ENCODE results near the gene EIF3A. TPM values are rescaled to one million over a fixed set of nuclear protein-coding genes. Genes with fewer than 3 reads are reported as not detected.

Gene EIF3A
- total RNA-seq, 1 donor from 2014 or later, result 88.2 TPM

DNA sequence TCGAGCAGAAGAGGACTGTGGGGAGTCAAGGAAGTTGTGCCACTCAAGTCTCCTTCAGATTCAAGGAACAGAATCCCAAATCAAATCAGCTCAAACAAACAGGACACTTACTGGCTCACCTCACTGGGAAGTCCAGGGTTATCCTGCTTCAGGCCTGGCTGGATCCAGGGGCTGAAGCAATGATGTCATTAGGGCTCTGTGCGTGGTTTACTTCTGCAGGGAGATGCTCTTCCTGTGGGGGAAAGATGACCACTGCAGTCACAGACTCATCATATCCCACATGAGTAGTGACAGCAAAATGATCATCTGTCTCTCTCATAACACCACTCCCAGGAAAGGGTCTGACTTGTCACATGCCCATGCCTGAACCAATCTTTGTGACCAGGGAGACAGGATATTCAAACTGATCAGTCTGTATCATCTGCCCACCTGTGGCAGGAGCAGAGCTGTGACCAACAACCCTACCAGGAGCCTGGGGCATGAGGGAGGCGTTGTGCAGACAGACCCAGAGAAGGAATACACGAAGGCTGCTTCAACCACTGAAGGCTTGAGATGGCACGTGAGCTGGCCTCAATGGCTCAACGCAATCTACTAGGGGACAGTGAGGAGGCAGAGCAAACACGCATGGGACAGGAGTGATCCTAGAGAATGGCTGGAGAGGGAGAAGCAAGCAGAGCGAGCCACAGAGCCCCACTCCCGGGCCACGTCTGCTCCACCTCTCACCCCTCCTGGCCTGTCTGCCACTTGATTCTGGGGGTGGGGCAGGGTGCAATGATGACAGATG lies 78.7 kb downstream of the EIF3A start:
- ATAC-seq, result no peak

DNA sequence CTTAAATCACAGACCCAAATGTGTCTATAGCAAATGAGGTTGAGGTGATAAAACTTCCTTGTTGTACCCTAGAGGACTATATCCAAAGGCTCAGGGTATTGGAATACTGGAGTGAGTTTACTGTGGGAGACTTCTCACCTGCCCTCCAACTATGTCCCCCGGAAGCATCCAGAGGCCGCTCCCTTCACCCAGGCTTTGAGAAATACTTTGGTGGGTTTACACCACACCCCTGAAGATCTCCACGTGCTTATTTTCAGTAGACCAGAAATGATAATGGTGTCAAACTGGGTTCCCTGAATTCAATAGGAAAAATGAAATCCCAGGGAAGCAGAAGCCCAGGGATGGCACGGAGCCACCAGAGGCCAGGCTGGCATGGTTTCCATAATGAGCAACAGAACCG lies 82.4 kb downstream of the EIF3A start:
- no peak for ATAC-seq

DNA sequence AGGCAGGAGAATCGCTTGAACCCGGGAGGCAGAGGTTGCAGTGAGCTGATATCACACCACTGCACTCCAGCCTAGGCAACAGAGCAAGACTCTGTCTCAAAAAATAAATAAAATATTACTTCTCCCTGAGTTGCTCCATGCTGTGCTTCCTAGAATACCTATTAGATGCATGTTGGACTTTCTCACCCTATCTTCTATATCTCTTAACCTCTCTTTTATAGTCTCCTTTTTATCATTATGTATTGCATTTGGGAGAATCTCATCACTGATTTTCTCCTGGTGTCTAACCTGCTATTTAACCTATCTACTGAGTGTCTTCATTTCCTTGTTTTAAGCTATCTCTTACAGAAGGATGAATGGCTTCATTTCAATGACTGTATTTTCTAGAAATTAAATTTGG lies 83.2 kb downstream of the EIF3A start:
- no peak for ATAC-seq

DNA sequence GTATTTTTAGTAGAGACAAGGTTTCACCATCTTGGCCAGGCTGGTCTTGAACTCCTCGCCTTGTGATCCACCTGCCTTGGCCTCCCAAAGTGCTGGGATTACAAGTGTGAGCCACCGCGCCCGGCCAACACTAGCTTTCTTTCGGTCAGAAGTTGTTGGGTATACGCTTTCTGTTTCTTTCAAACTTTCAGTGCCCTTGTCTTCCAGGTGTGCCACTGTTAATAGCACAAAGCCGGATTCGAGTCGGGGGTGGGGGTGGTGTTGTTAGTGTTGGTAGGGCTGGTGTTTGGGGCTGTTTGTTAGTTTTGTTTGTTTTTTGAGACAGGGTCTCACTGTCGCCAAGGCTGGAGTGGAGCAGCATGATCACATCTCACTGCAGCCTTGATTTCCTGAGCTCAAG lies 84.9 kb downstream of the EIF3A start:
- ATAC-seq, result no peak

DNA sequence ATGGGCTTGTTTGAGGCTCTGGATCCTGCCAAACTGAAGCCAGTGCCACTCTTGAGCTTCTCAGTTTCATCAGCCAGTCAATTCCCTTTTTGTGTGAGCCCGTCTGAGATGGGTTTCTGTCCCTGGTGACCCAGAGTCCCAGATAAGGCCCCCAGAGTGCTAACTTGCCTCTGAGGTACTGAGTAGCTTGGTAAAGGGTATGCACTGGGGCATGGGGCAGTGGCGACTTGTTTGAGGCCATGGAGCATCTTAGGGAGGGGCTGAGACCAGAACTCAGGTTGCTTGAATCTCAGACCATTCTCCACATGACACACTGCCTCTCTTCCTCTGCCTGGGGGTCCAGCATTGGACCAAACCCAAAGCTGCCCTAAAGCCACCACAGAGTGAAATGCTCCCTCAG lies 86.3 kb downstream of the EIF3A start:
- no peak for ATAC-seq

DNA sequence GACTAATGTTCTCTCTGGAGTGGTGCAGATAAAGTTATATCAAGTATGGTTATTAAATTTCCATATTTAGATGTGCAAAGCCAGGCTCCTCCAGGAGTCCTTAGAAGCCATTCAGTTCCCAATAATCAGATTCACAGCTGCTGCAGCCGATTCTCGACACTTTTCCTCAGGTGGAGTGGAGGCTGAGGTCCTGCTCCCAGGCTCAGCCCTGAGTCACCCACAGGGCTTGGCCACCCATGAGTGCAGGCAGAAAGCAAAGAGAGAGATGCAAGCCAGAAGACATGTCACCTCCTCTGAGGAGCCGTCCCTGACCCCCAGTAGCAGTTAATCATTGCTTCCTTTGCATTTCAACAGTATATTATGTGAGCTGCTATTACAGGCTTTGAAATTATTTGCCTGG lies 87.4 kb downstream of the EIF3A start:
- ATAC-seq, result no peak

DNA sequence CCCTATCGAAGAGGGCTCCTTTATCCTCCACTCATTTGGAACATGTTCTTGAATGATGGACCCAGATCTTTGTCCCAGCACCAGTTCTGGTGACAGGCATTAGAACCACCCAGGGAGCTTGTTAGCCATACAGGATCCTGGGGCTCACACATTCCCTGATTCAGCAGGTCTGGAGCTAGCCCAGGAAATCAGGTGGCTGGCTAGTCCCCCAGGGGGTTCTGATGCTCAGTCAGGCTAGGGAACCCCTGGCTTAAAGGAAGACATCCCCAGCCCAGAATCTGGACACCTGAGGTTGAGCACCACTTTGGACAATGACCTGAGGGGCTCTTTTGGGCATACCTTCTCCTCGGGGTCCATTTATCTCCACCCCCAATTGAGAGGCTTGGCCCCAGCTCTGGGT lies 88.1 kb downstream of the EIF3A start:
- ATAC-seq, result no peak

DNA sequence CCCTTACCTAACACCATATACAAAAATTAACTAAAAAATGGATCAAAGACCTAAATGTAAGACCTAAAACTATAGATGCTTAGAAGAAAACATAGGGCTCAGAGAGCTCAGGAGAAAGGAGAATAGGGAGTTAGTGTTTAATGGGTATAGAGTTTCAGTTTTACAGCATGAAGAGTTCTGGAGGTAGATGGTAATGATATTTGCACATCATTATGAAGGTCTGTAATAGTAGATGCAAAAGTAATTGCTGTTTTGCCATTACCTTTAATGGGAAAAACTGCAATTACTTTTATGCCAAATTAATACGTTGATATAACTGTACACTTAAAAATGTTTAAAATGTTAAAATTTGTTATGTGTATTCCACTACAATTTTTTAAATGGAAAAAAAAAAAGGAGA lies 90.3 kb downstream of the EIF3A start:
- ATAC-seq, result no peak

DNA sequence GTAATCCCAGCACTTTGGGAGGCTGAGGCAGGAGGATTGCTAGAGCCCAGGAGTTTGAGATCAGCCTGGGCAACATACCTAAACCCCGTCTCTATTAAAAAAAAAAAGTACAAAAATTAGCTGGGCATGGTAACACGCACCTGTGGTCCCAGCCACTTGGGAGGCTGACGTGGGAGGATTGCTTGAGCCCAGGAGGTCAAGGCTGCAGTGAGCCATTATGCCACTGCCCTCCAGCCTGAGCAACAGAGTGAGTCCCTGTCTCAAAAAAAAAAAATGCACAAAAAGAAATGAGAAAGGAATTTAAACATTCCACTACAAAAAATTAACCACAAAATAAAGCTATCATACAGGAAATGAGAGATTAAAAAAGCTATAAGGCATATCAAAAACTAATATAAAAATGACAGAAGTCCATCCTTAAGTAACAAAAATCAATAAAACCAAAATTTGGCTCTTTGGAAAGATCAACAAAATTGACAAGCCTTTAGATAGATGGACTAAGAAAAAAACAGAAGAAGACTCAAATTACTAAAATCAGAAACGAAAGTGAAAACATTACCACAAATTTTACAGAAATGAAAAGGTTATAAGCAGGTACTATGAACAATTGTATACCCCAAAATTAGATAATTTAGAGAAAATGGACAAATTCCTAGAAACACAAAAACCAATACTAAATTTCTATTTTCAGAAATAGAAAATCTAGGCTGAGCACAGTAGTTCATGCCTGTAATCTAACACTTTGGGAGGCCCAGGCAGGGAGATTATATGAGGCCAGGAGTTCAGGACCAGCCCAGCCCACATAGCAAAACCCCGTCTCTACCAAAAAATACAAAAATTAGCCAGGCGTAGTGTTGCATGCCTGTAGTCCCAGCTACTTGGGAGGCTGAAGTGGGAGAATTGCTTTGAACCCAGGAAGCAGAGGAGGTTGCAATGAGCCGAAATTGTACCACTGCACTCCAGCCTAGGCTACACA lies 93.5 kb downstream of the EIF3A start:
- no peak for ATAC-seq

DNA sequence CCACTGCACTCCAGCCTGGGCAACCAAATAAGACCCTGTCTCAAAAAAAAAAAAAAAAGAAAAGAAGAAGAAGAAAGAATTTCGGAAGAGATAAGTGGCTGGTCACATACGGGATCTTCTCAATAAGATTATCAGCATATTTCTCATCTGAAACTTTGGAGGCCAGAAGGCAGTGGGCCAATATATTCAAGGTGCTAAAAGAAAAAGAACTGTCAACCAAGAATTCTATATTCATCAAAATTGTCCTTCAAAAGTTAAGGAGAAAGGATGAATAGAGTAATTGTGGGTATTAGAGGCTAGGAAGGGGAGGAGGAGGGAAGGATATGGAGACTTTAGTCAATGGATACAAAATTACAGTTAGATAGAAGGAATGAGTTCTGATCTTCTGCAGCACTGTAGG lies 95.0 kb downstream of the EIF3A start:
- no peak for ATAC-seq

Other genes with a start within 250 kb of the EIF3A start
- gene NANOS1, start 51.1 kb downstream of the EIF3A start, total RNA-seq, result 1.3 TPM
- 38.3 TPM for gene DENND10, start 23.3 kb upstream of the EIF3A start, total RNA-seq
- 18.3 TPM for gene SFXN4, start 84.9 kb upstream of the EIF3A start, total RNA-seq
- 72.1 TPM for gene PRDX3, start 98.0 kb upstream of the EIF3A start, total RNA-seq
- 3.7 TPM for gene GRK5, start 126.8 kb upstream of the EIF3A start, total RNA-seq